HL-60/S4 treated with retinoic acid at 250 ng/mL for 4 days and 3 days (cell line): ENCODE measurements around the gene HOXD12.

Experiments
- in situ Hi-C: fragments of 300-500 bp; cut with MboI; formaldehyde crosslinking; loops from 2 replicates; pipeline ENCODE4 v1.7.0; 2022; ENCODE audit warnings: low sequenced_read_pairs

Gene HOXD12

GRCh38 chr2:176138923-176139660 lies 39.5 kb downstream of the HOXD12 start:
- in situ Hi-C loops, result loop anchor here (25.0 kb wide), 3 partner anchors 323 to 998 kb away; no protein-coding TSS in a partner anchor

GRCh38 chr2:176139661-176140512 lies 40.3 kb downstream of the HOXD12 start:
- in situ Hi-C loops, result loop anchor here (25.0 kb wide), 3 partner anchors 322 to 997 kb away; no protein-coding TSS in a partner anchor

- in situ Hi-C loops, result loop anchor here (25.0 kb wide), 3 partner anchors 322 to 997 kb away; no protein-coding TSS in a partner anchor
Measured at GRCh38 chr2:176140513-176141317, 41.1 kb downstream of the HOXD12 start.

DNA sequence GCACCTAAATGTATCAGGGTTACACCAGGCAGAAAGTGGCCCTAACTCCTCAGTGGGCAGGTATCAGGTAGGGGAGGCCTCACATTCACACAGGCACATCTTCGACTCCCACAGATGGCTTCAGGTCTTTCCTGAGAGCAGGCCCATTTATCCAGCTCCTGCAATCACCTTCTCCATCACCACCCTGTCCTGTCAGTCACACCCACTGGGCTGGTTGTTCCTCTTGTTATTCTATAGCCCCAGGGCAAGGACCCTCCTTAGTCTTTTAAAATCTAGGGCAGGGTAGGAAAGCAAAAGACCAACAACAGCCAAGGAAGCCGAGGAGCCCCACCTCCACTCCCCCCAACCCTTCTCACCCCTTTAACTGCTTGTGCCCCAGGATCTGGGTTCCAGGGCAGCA lies 42.7 kb downstream of the HOXD12 start:
- in situ Hi-C loops, result loop anchor here (25.0 kb wide), 3 partner anchors 320 to 995 kb away; no protein-coding TSS in a partner anchor

GRCh38 chr2:176145085-176145969 lies 45.7 kb downstream of the HOXD12 start:
- in situ Hi-C loops, result loop anchor here (25.0 kb wide), 3 partner anchors 317 to 992 kb away; no protein-coding TSS in a partner anchor

- in situ Hi-C loops, result loop anchor here (25.0 kb wide), 3 partner anchors 316 to 991 kb away; no protein-coding TSS in a partner anchor
Measured at GRCh38 chr2:176146101-176146500, 46.5 kb downstream of the HOXD12 start.

GRCh38 chr2:176146645-176147044 lies 47.0 kb downstream of the HOXD12 start:
- in situ Hi-C loops, result loop anchor here (25.0 kb wide), 3 partner anchors 316 to 991 kb away; no protein-coding TSS in a partner anchor

- in situ Hi-C loops, result loop anchor here (25.0 kb wide), 3 partner anchors 315 to 990 kb away; no protein-coding TSS in a partner anchor
Measured at GRCh38 chr2:176147210-176147799, 47.7 kb downstream of the HOXD12 start.

DNA sequence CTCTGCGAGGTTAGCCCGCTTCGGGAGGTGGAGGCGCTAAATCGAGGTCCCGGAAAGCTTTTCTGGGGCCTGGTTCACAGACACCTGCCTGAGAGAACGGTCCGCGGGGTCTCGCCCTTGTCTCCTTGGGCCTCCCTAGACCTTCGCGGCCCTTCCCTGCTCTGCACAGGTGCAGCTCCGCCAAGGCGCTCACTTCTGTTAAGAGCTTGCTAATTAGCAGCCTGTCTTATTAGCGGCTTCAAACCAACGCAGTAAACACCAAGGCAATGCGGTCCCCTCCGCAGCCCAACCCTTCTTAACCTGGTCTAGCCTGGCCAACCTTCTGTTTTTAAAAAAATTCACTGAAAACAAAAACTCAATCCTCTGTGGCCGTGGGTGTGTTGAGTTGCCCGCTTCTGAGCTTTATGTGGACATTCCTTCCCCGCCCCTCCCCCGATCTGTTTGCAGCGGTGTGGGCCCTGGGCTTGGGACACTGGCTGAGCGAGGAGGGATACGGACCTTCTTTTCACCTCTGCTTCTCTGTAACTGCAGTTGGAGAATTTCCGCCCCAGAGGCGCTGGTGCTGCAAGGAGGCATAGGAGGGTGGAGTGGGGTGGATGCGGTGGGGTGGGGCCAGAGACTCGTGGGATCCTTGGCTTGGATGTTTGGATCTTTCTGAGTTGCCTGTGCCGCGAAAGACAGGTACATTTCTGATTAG lies 48.4 kb downstream of the HOXD12 start:
- in situ Hi-C loops, result loop anchor here (25.0 kb wide), 3 partner anchors 314 to 989 kb away; no protein-coding TSS in a partner anchor

DNA sequence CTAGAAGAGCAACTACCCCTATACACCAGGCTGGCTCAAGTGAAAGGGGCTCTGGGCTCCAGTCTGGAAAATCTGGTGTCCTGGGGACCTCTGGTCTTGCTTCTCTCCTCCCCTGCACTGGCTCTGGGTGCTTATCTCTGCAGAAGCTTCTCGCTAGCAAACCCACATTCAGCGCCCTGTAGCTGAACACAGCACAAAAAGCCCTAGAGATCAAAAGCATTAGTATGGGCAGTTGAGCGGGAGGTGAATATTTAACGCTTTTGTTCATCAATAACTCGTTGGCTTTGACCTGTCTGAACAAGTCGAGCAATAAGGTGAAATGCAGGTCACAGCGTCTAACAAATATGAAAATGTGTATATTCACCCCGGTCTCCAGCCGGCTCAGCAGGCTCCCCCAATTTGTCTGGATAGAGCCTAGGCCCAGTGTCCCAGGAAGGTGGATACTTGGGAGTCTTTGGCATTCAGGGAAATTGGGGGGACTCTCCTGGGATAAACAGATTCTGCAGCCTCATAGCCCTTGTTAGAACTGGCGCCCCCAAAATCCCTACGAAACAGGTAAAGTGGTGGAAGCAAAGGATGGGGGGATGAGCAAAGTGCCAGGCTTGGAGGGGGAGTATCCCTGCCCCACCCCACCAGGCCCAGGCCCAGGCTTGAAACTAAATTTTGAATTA lies 49.3 kb downstream of the HOXD12 start:
- in situ Hi-C loops, result loop anchor here (25.0 kb wide), 3 partner anchors 313 to 988 kb away; no protein-coding TSS in a partner anchor

- in situ Hi-C loops, result loop anchor here (25.0 kb wide), 3 partner anchors 313 to 988 kb away; no protein-coding TSS in a partner anchor
Measured at GRCh38 chr2:176149481-176149938, 49.9 kb downstream of the HOXD12 start.

DNA sequence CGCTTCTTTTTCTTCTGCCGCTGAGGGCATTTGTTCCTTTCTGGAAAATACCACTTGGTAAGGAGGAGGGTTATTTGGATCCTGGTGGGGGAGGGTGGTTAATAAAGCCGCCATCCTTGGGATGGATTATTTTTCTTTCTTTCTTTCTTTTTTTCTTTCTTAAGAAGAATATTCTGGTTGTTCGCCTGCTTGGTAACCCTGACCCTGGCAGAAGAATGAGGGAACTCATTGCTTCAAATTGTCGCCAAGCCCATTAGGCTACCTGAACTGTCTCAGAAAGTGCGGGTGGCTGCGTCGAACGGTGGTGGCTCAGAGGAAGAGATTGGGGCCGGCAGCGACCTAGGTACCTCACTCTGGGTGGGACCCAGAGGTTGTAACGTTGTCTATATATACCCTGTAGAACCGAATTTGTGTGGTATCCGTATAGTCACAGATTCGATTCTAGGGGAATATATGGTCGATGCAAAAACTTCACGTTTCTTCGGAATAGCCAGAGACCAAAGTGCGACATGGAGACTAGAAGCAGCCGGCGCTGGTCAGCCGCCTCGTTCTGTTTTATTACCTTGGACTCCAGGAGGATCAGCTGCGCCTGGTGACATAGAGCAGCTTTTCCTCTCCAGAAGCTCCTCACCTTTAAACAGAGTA lies 50.5 kb downstream of the HOXD12 start:
- in situ Hi-C loops, result loop anchor here (25.0 kb wide), 3 partner anchors 312 to 987 kb away; no protein-coding TSS in a partner anchor

GRCh38 chr2:176150584-176151441 lies 51.2 kb downstream of the HOXD12 start:
- in situ Hi-C loops, result no loop called here

DNA sequence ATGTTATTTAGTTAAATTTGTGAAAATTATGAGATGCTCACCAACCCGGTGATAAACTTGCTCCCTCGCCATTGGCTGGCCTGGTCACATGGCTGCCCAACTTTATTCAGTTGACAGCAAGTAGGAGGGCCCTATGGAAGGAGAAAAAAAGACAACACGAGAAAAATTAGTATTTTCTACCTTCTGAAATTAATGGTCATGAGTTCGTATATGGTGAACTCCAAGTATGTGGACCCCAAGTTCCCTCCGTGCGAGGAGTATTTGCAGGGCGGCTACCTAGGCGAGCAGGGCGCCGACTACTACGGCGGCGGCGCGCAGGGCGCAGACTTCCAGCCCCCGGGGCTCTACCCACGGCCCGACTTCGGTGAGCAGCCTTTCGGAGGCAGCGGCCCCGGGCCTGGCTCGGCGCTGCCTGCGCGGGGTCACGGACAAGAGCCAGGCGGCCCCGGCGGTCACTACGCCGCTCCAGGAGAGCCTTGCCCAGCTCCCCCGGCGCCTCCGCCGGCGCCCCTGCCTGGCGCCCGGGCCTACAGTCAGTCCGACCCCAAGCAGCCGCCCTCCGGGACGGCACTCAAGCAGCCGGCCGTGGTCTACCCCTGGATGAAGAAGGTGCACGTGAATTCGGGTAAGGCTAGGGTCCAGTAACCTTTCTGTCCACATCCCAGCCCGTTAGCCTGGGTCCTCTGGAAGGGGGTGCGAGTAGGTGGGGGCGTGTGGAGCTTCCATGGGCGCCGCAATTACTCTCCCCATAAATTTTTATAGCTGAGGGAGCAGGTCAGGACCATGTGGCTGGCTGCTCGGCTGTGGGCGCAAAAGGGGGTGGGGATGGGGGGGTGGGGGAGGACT lies 52.1 kb downstream of the HOXD12 start, which contains the start of gene HOXD4:
Gene HOXD4, plus strand, starts transcription at position 109 of the 846 bp plus-strand sequence. Its CDS starts 84 bp downstream, at position 193.
- in situ Hi-C loops, result no loop called here
